Neuronal stem cell (in vitro differentiated cells): ENCODE measurements around the gene PTPRC.

ENCODE experiments used
- DNase-seq: peaks from one replicate; pipeline ENCODE4 v3.0.0-alpha.2; 2013; ENCODE audit warnings: low spot score
- H2AFZ ChIP-seq: one replicate; pipeline ENCODE4 v1.6.1; 2013; ENCODE audit warnings: mild to moderate bottlenecking, low read length, inconsistent platforms
- H2AK5ac ChIP-seq: 2 replicates; pipeline ENCODE4 v1.6.1; 2013; ENCODE audit warnings: low read depth, mild to moderate bottlenecking, inconsistent platforms, low read length, moderate library complexity, mixed read lengths
- H2BK120ac ChIP-seq: 2 replicates; pipeline ENCODE4 v1.6.1; 2013; ENCODE audit warnings: low read depth, mild to moderate bottlenecking, inconsistent platforms, low read length, moderate library complexity, mixed read lengths
- H2BK12ac ChIP-seq: one replicate; pipeline ENCODE4 v1.6.1; 2013; ENCODE audit warnings: low read length, inconsistent platforms
- H2BK15ac ChIP-seq: 2 replicates; pipeline ENCODE4 v1.6.1; 2013; ENCODE audit warnings: mild to moderate bottlenecking, low read length, inconsistent platforms, mixed read lengths
- H2BK5ac ChIP-seq: one replicate; pipeline ENCODE4 v1.6.1; 2013; ENCODE audit warnings: inconsistent platforms, mild to moderate bottlenecking, low read length, moderate library complexity
- H3K14ac ChIP-seq: one replicate; pipeline ENCODE4 v1.6.1; 2013; ENCODE audit warnings: low read length, inconsistent platforms
- H3K18ac ChIP-seq: 2 replicates; pipeline ENCODE4 v1.6.1; 2013; ENCODE audit warnings: low read length, inconsistent platforms
- H3K23ac ChIP-seq: 2 replicates; pipeline ENCODE4 v1.6.1; 2013; ENCODE audit warnings: low read depth, mild to moderate bottlenecking, mixed read lengths, low read length, inconsistent platforms; ENCODE audit not compliant: poor library complexity
- H3K27ac ChIP-seq: replicated peaks from 3 replicates; pipeline ENCODE4 v1.5.1; 2013; ENCODE audit warnings: low read length, inconsistent platforms
- H3K27me3 ChIP-seq, 3 experiments: 2 replicates each; pipeline ENCODE4 v1.6.1; 2013; ENCODE audit warnings: low read length in 3 of 3, mild to moderate bottlenecking in 2 of 3, inconsistent platforms in 1 of 3, low read depth in 1 of 3, mixed read lengths in 1 of 3, moderate library complexity in 1 of 3; ENCODE audit not compliant: control insufficient read depth in 3 of 3, insufficient read depth in 3 of 3
- H3K36me3 ChIP-seq, 2 donors: replicated peaks in 1 of 2; 2 replicates each; pipeline ENCODE4 v1.6.1; 2013; ENCODE audit warnings: low read length in 2 of 2; ENCODE audit not compliant: control insufficient read depth in 2 of 2, insufficient read depth in 2 of 2
- H3K4ac ChIP-seq: 2 replicates; pipeline ENCODE4 v1.6.1; 2013; ENCODE audit warnings: inconsistent platforms, mild to moderate bottlenecking, low read length, moderate library complexity
- H3K4me1 ChIP-seq, 2 donors: 1 replicate in 1 of 2; 2 replicates in 1 of 2; pipeline ENCODE4 v1.6.1; 2013; ENCODE audit warnings: low read length in 2 of 2, low read depth in 1 of 2; ENCODE audit not compliant: control insufficient read depth in 2 of 2, insufficient read depth in 1 of 2
- H3K4me2 ChIP-seq: one replicate; pipeline ENCODE4 v1.6.1; 2013; ENCODE audit warnings: mild to moderate bottlenecking, low read length, inconsistent platforms; ENCODE audit not compliant: insufficient read depth, poor library complexity, severe bottlenecking
- H3K4me3 ChIP-seq, 2 donors: 2 replicates each; pipeline ENCODE4 v1.5.1; 2013; ENCODE audit warnings: low read length in 2 of 2, mild to moderate bottlenecking in 2 of 2, inconsistent platforms in 1 of 2, moderate library complexity in 1 of 2
- H3K79me1 ChIP-seq: one replicate; pipeline ENCODE4 v1.6.1; 2013; ENCODE audit warnings: low read depth, mild to moderate bottlenecking, inconsistent platforms, low read length, moderate library complexity
- H3K9ac ChIP-seq: one replicate; pipeline ENCODE4 v1.6.1; 2013; ENCODE audit warnings: mild to moderate bottlenecking, low read depth, low read length, inconsistent platforms; ENCODE audit not compliant: poor library complexity
- H3K9me3 ChIP-seq, 2 donors: replicated peaks in 1 of 2; 2 replicates each; pipeline versions ENCODE3 to v1.6.1; 2013; ENCODE audit warnings: low read length in 2 of 2, mild to moderate bottlenecking in 2 of 2, inconsistent platforms in 1 of 2, low read depth in 1 of 2, mixed read lengths in 1 of 2, moderate library complexity in 1 of 2; ENCODE audit not compliant: control insufficient read depth in 2 of 2, insufficient read depth in 1 of 2
- H4K8ac ChIP-seq: one replicate; pipeline ENCODE4 v1.6.1; 2013; ENCODE audit warnings: low read depth, mild to moderate bottlenecking, inconsistent platforms, low read length, moderate library complexity
- H4K91ac ChIP-seq: one replicate; pipeline ENCODE4 v1.6.1; 2013; ENCODE audit warnings: low read length, low read depth, mild to moderate bottlenecking, inconsistent platforms; ENCODE audit not compliant: poor library complexity
- WGBS, 2 donors: extraction: QIAGEN DNeasy Blood & Tissue Kit; methylation state at CpG; one replicate each; pipeline ENCODE4 v1.1.7; 2013; ENCODE audit warnings: missing lambda C conversion rate in 2 of 2, mixed read lengths in 1 of 2; ENCODE audit not compliant: insufficient read length in 2 of 2, insufficient replicate concordance in 1 of 2; ENCODE audit errors: extremely low coverage in 2 of 2; 5-methylcytosine and 5-hydroxymethylcytosine counted together

The PTPRC gene

DNA sequence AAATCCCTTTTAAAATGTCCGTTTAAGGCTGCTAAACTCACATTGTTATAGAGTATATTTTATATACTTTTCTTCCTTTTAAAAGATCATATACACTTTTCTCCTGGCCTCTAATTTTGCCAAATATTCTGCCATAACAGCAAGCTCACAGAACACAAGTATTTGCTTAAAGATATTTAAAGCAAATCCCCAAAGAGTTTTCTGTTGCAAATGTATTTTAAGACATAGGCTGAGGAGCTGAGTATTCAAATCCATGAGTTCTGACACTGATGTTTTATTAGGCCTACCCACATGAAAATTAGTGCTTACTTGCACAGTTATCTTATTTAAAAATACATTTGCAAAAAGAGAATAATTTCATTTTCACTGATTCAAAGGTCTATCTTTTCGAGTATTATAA lies 1.7 kb upstream of the PTPRC start:
- no peak overlapping the region for H3K4me2 ChIP-seq
- DNase-seq: no peak
- H2BK12ac ChIP-seq: no peak overlapping the region
- no peak overlapping the region for H2BK5ac ChIP-seq
- H3K79me1 ChIP-seq: no peaks in the 10 kb centered on the region
- no peak overlapping the region for H3K9ac ChIP-seq
- no peak overlapping the region for H2AK5ac ChIP-seq
- H2AFZ ChIP-seq: no peak overlapping the region
- no peaks in the 10 kb centered on the region for H3K9me3 ChIP-seq
- no peak overlapping the region for H3K23ac ChIP-seq
- H3K27me3 ChIP-seq: no peaks in the 10 kb centered on the region
- H3K4me3 ChIP-seq: no peak overlapping the region
- no peak overlapping the region for H3K18ac ChIP-seq
- no peak overlapping the region for H4K8ac ChIP-seq
- H2BK15ac ChIP-seq: no peak overlapping the region
- no peak overlapping the region for H4K91ac ChIP-seq
- H3K14ac ChIP-seq: no peak overlapping the region
- no peak overlapping the region for H2BK120ac ChIP-seq
- H3K36me3 ChIP-seq: no peaks in the 10 kb centered on the region
- H3K27ac ChIP-seq: no peak overlapping the region
- no CpG with 5 or more reads among the region's 2 CpGs for WGBS, 2 donors
- peaks cover 1 to 2% of the 10 kb centered on the region in 2 donors for H3K4me1 ChIP-seq
- H3K4ac ChIP-seq: no peak overlapping the region

GRCh38 chr1:198637916-198638437 lies 863 bp upstream of the PTPRC start:
- no peak overlapping the region for H3K4ac ChIP-seq
- H3K4me2 ChIP-seq: no peak overlapping the region
- H3K4me3 ChIP-seq: no peak overlapping the region
- peaks cover 1 to 2% of the 10 kb centered on the region in 2 donors for H3K4me1 ChIP-seq
- H3K79me1 ChIP-seq: no peaks in the 10 kb centered on the region
- no peak overlapping the region for H4K91ac ChIP-seq
- no peaks in the 10 kb centered on the region for H3K9me3 ChIP-seq
- no peak overlapping the region for H3K9ac ChIP-seq
- no CpG with 5 or more reads among the region's 1 CpG for WGBS, 2 donors
- no peak overlapping the region for H2AK5ac ChIP-seq
- no peak overlapping the region for H2BK5ac ChIP-seq
- H3K23ac ChIP-seq: no peak overlapping the region
- H3K14ac ChIP-seq: no peak overlapping the region
- no peak overlapping the region for H3K18ac ChIP-seq
- H2BK12ac ChIP-seq: no peak overlapping the region
- H2AFZ ChIP-seq: no peak overlapping the region
- no peak overlapping the region for H2BK120ac ChIP-seq
- no peak for DNase-seq
- no peaks in the 10 kb centered on the region for H3K27me3 ChIP-seq
- H3K36me3 ChIP-seq: no peaks in the 10 kb centered on the region
- H2BK15ac ChIP-seq: no peak overlapping the region
- no peak overlapping the region for H4K8ac ChIP-seq
- H3K27ac ChIP-seq: no peak overlapping the region

GRCh38 chr1:198638441-198638840 lies 399 bp upstream of the PTPRC start:
- Histone ChIP-seq H3K79me1 (no peaks in the 10 kb centered on the region), H3K14ac (no peak overlapping the region), H4K8ac (no peak overlapping the region), H3K9me3 (no peaks in the 10 kb centered on the region), H2AFZ (no peak overlapping the region), H3K23ac (no peak overlapping the region), H3K27ac (no peak overlapping the region), H3K4me1 (peaks cover 1 to 2% of the 10 kb centered on the region in 2 donors), H2BK5ac (no peak overlapping the region), H2BK120ac (no peak overlapping the region), H3K9ac (no peak overlapping the region), H3K4me2 (no peak overlapping the region), H2AK5ac (no peak overlapping the region), H3K27me3 (no peaks in the 10 kb centered on the region), H4K91ac (no peak overlapping the region), H3K18ac (no peak overlapping the region), H3K4ac (no peak overlapping the region), H3K36me3 (no peaks in the 10 kb centered on the region), H3K4me3 (no peak overlapping the region), H2BK12ac (no peak overlapping the region), H2BK15ac (no peak overlapping the region)
- DNase-seq: no peak
- WGBS, 2 donors: no CpG with 5 or more reads among the region's 1 CpG

DNA sequence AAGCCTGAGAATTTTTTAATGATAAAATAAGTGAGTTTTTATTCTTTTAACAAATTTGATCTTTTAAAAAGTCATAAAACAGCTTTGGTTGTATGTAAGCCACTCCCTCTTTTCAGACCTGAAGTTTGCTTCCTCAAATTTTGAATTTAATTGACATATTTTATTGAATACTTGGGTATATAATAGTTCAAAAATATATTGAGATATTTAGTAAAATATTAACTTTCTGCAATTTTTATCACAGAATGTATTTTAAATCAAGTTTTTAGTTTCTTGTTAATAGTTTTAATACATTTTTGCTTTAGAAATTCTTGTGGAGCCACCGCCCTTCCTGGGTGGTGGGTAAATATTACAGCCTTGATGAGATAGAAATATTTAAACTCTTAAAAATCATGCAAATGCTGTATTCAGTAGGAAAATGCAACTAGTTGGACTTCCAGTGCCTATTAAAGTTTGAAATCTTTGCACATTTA lies 867 bp downstream of the PTPRC start:
- Histone ChIP-seq H4K8ac (no peak overlapping the region), H4K91ac (no peak overlapping the region), H3K36me3 (no peaks in the 10 kb centered on the region), H2BK120ac (no peak overlapping the region), H2BK5ac (no peak overlapping the region), H3K23ac (no peak overlapping the region), H3K18ac (no peak overlapping the region), H3K9me3 (no peaks in the 10 kb centered on the region), H2BK15ac (no peak overlapping the region), H2AK5ac (no peak overlapping the region), H2BK12ac (no peak overlapping the region), H3K4me2 (no peak overlapping the region), H3K4me3 (no peak overlapping the region), H3K27me3 (no peaks in the 10 kb centered on the region), H3K79me1 (no peaks in the 10 kb centered on the region), H3K27ac (no peak overlapping the region), H3K4me1 (peaks cover 0 to 2% of the 10 kb centered on the region in 2 donors), H3K14ac (no peak overlapping the region), H2AFZ (no peak overlapping the region), H3K4ac (no peak overlapping the region), H3K9ac (no peak overlapping the region)
- WGBS, 2 donors: no CpG with 5 or more reads among the region's 1 CpG
- no peak for DNase-seq
